Left cardiac atrium (tissue), 4 donors: Measurements from ENCODE around the gene RANBP2. TPM values are rescaled to one million over a fixed set of nuclear protein-coding genes. Genes with fewer than 3 reads are reported as not detected.

ENCODE experiments used
- ATAC-seq, 2 donors: fragments of 200-7000 bp; cut with Tn5 transposase; one replicate each; pipeline ENCODE4 v1.9.1; 2020; ENCODE audit warnings: mild to moderate bottlenecking in 2 of 2, moderate library complexity in 2 of 2
- DNase-seq: peaks from one replicate; pipeline ENCODE4 v3.0.0-alpha.2; 2020
- intact Hi-C, 2 donors: fragments of 100-400 bp; cut with DNase I; formaldehyde crosslinking; loops; one replicate each; pipeline versions ENCODE4 v1.14.1 to v1.15.1; 2022 to 2023
- total RNA-seq, 2 donors: library from RNA; stranded (reverse); fragmentation: NEBNext Ultra II Directional; extraction: Animal tissue kit (Norgen Biotek cat#: 25700); gene quantifications; one replicate each; pipeline ENCODE4 v1.2.1, GENCODE V29; 2021
- donor health status: DM: no; HTN: yes; CAD: no.
- donor health status: DM: no; HTN: yes; CAD: no; lungs with severe emphysema.
- donor health status: DM: yes; HTN: yes; CAD: no.
- donor health status: Dilated cardiomyopathy.

Gene RANBP2
- total RNA-seq, 2 donors from 2014 or later = 51.4 to 64.8 TPM

GRCh38 chr2:108825254-108825653 is 106.0 kb downstream of the RANBP2 start:
- DNase-seq = no peak
- ATAC-seq = peak; percentile 50 to 87
- intact Hi-C loops = no loop called here

DNA sequence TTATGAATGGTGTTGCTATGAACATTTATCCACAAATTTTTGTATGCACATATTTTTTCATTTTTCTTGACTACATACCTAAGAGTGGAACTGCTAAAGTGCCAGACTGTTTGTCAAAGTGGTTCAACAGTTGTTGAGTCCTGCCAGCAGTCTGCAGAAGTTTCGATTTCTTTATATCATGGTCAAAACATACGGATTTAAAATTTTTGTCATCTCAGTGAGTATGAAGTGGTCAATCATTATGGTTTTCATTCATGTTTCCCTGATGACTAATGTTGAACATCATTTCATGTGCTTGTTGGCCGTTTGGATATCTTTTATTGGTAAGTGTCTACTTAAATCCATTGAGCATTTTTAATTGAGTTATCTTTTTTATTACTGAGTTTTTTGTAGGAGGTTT is 106.5 kb downstream of the RANBP2 start:
- intact Hi-C loops = no loop called here
- ATAC-seq (peak in 1 of 2 donors; percentile 17), DNase-seq (no peak)

- intact Hi-C loops = no loop called here
- ATAC-seq (no peak), DNase-seq (no peak)
Measured at GRCh38 chr2:108829578-108830310, 110.5 kb downstream of the RANBP2 start.

- DNase-seq (no peak), ATAC-seq (no peak)
- intact Hi-C loops = no loop called here
Measured at GRCh38 chr2:108833219-108833618, 113.9 kb downstream of the RANBP2 start.

GRCh38 chr2:108834620-108835019 is 115.3 kb downstream of the RANBP2 start:
- ATAC-seq = no peak
- DNase-seq = no peak
- intact Hi-C loops = no loop called here

- ATAC-seq (no peak), DNase-seq (no peak)
- intact Hi-C loops = no loop called here
Measured at GRCh38 chr2:108835040-108835439, 115.8 kb downstream of the RANBP2 start.

Other genes starting within 250 kb of the RANBP2 start
- 10 to 100 TPM; 59.8 to 65.2 TPM for gene LIMS1, start 185.0 kb upstream of the RANBP2 start, total RNA-seq
- 1 to 10 TPM; 1.6 to 2.0 TPM for gene CCDC138, start 67.3 kb downstream of the RANBP2 start, total RNA-seq